K562 (cell line): Measurements from ENCODE around the gene RBM19. TPM values are rescaled to one million over a fixed set of nuclear protein-coding genes. Genes with fewer than 3 reads are reported as not detected.

Experiments used
- ATAC-seq: fragments of 200-7000 bp; cut with Tn5 transposase; 3 replicates; pipeline ENCODE4 v1.9.1; 2020; ENCODE audit warnings: moderate library complexity
- BruUV-seq: library from RNA; stranded (reverse); fragments of 400-500 nt; replicated peaks from 2 replicates; lab custom pipeline; 2021; lab: Mats Ljungman, UMichigan
- CTCF ChIA-PET: fragments of 300-600 bp; formaldehyde crosslinking; extraction: SDS; loops from one replicate; lab custom pipeline; 2021; ENCODE audit warnings: low intra/inter-chr PET ratio; lab: Yijun Ruan, JAX
- POLR2A ChIA-PET: fragments of 300-600, 350-650 bp; sonication (Branson Sonifier 250); formaldehyde crosslinking; extraction: SDS; loops from one replicate; lab custom pipeline; 2021; ENCODE audit warnings: antibody characterized with exemption, inconsistent platforms; lab: Yijun Ruan, JAX
- DNase-seq, 4 experiments: peaks; one replicate each; pipeline versions ENCODE4 v3.0.0 to v3.0.0-alpha.2; 2011 to 2018; ENCODE audit warnings: low spot score in 3 of 4, mixed read lengths in 3 of 4; ENCODE audit errors: extremely low read depth in 1 of 4
- FAIRE-seq: peaks from 2 replicates; lab custom pipeline; 2011; peaks lifted over from hg19 to GRCh38; lab: Jason Lieb, UNC
- H2AFZ ChIP-seq: 2 replicates; pipeline ENCODE4 v1.6.0; 2011; ENCODE audit warnings: low read depth, low read length, control low read depth, inconsistent platforms
- H3K27ac ChIP-seq: fragments of 200-600 bp; 3 replicates; pipeline ENCODE4 v1.8.0; 2011; ENCODE audit warnings: low read depth, mild to moderate bottlenecking, control low read depth, inconsistent platforms, low read length, moderate library complexity, mixed read lengths; ENCODE audit errors: extremely low read depth
- H3K27me3 ChIP-seq, 2 experiments: fragments of 300-600 bp in 1 of 2; 2 replicates in 1 of 2; 3 replicates in 1 of 2; pipeline versions ENCODE4 v1.6.0 to v1.8.0; 2011; ENCODE audit warnings: inconsistent platforms in 2 of 2, low read length in 2 of 2, mild to moderate bottlenecking in 1 of 2, mixed read lengths in 1 of 2, moderate library complexity in 1 of 2; ENCODE audit not compliant: control insufficient read depth in 2 of 2, insufficient read depth in 2 of 2
- H3K36me3 ChIP-seq: fragments of 300-600 bp; 3 replicates; pipeline ENCODE4 v1.8.0; 2011; ENCODE audit warnings: mild to moderate bottlenecking, low read length, inconsistent platforms; ENCODE audit not compliant: control insufficient read depth, insufficient read depth
- H3K4me1 ChIP-seq, 2 experiments: fragments of 200-600 bp in 1 of 2; replicated peaks in 1 of 2; 2 replicates in 1 of 2; 3 replicates in 1 of 2; pipeline versions ENCODE4 v1.5.1 to v1.8.0; 2011; ENCODE audit warnings: inconsistent platforms in 2 of 2, low read length in 2 of 2, mild to moderate bottlenecking in 1 of 2, mixed read lengths in 1 of 2, moderate library complexity in 1 of 2; ENCODE audit not compliant: control insufficient read depth in 2 of 2, insufficient read depth in 2 of 2
- H3K4me2 ChIP-seq: 2 replicates; pipeline ENCODE4 v1.6.1; 2011; ENCODE audit warnings: low read length, control low read depth, inconsistent platforms, mixed read lengths; ENCODE audit not compliant: insufficient read depth
- H3K4me3 ChIP-seq: fragments of 200-600 bp; sonication (generic), shearing (Covaris generic); 2 replicates; pipeline ENCODE4 v1.5.1; 2016; ENCODE audit warnings: control low read depth, inconsistent platforms
- H3K79me2 ChIP-seq: fragments of 200-600 bp; 3 replicates; pipeline ENCODE4 v1.8.0; 2011; ENCODE audit warnings: low read length, inconsistent platforms; ENCODE audit not compliant: control insufficient read depth, insufficient read depth
- H3K9ac ChIP-seq, 2 experiments: 2 replicates each; pipeline versions ENCODE4 v1.6.0 to v1.6.1; 2011; ENCODE audit warnings: low read depth in 2 of 2, low read length in 2 of 2, control low read depth in 1 of 2, inconsistent platforms in 1 of 2, mild to moderate bottlenecking in 1 of 2, mixed read lengths in 1 of 2; ENCODE audit not compliant: insufficient read depth in 1 of 2
- H3K9me1 ChIP-seq: one replicate; pipeline ENCODE4 v1.6.0; 2011; ENCODE audit warnings: inconsistent platforms, mild to moderate bottlenecking, low read length, moderate library complexity; ENCODE audit not compliant: control insufficient read depth, insufficient read depth
- H3K9me3 ChIP-seq: replicated peaks from 2 replicates; pipeline ENCODE4 v1.5.1; 2011; ENCODE audit warnings: low read depth, low read length, inconsistent platforms; ENCODE audit not compliant: control insufficient read depth, insufficient read depth
- H4K20me1 ChIP-seq: replicated peaks from 2 replicates; pipeline ENCODE4 v1.6.1; 2011; ENCODE audit warnings: low read length, inconsistent platforms, mixed read lengths; ENCODE audit not compliant: control insufficient read depth, insufficient read depth
- ADNP ChIP-seq: fragments of 200-800 bp; sonication (Bioruptor generic); IDR thresholded peaks from 2 replicates; pipeline ENCODE4 v1.6.1; 2016; ENCODE audit warnings: missing genetic modification characterization, missing compliant biosample characterization
- BCOR ChIP-seq: fragments of 450-650 bp; IDR thresholded peaks from 2 replicates; pipeline ENCODE4 v1.6.1; 2016
- ILK ChIP-seq: fragments of 450-650 bp; IDR thresholded peaks from 2 replicates; pipeline ENCODE4 v1.6.1; 2016; ENCODE audit warnings: missing genetic modification characterization, low read depth, mild to moderate bottlenecking, missing compliant biosample characterization, moderate library complexity, borderline replicate concordance
- KDM1A ChIP-seq, 2 experiments: fragments of 450-650 bp; IDR thresholded peaks; 2 replicates each; pipeline ENCODE4 v1.6.1; 2016; ENCODE audit warnings: mild to moderate bottlenecking in 2 of 2
- RBM25 ChIP-seq: fragments of 200-400 bp; formaldehyde crosslinking; IDR thresholded peaks from 2 replicates; pipeline ENCODE4 v1.6.1; 2018; ENCODE audit warnings: low read length, low read depth, moderate library complexity; ENCODE audit not compliant: severe bottlenecking
- RCOR1 ChIP-seq, 2 experiments: IDR thresholded peaks; 2 replicates each; pipeline ENCODE4 v1.6.1; 2012; ENCODE audit warnings: low read depth in 2 of 2, low read length in 2 of 2, borderline replicate concordance in 1 of 2, improper control_type of control experiment in 1 of 2
- WGBS: fragments of 100-300 bp; shearing (Covaris generic); methylation state at CpG from one replicate; pipeline ENCODE4 v1.1.6; 2016; ENCODE audit warnings: low coverage, mixed read lengths; ENCODE audit not compliant: insufficient coverage; ENCODE audit errors: missing lambda C conversion rate; 5-methylcytosine and 5-hydroxymethylcytosine counted together
- in situ Hi-C: fragments of 300-500 bp; cut with MboI; formaldehyde crosslinking; loops from 4 replicates; pipeline ENCODE4 v1.15.0; 2018; ENCODE audit warnings: inconsistent platforms, mixed read lengths
- intact Hi-C: fragments of 100-400 bp; cut with micrococcal nuclease; formaldehyde crosslinking; loops from 2 replicates; pipeline ENCODE4 v1.14.2; 2022
- polyA plus RNA-seq, 8 experiments: library from polyadenylated mRNA; depleted of rRNA in 4 of 8; stranded (reverse) in 5 of 8; unstranded in 3 of 8; fragments of >200 nt; fragmentation: Nextera tagmentation in 2 of 8; fragmentation: Illumina TruSeq in 1 of 8; extraction: Ambion mirVana in 2 of 8; extraction: Trizol in 1 of 8; gene quantifications; 2 replicates each; pipeline versions ENCODE4 v1.2.1 to v1.2.3, GENCODE V29; 2011 to 2014; ENCODE audit warnings: inconsistent platforms in 1 of 8, missing spikeins in 1 of 8
- total RNA-seq, 7 experiments: library from RNA; depleted of rRNA in 6 of 7; stranded (reverse); fragments of >200 nt in 6 of 7; fragmentation: Illumina TruSeq in 2 of 7; extraction: Trizol in 2 of 7; gene quantifications; 2 replicates each; pipeline versions ENCODE4 v1.2.1 to v1.2.3, GENCODE V29; 2011 to 2021; ENCODE audit warnings: low replicate concordance in 1 of 7

The RBM19 gene
- total and polyA plus RNA-seq, 9 of the 15 experiments (the other 6 are each of a cell fraction or from before 2014, with no cell fraction given): 16.0 to 58.4 (median 37.9) TPM

DNA sequence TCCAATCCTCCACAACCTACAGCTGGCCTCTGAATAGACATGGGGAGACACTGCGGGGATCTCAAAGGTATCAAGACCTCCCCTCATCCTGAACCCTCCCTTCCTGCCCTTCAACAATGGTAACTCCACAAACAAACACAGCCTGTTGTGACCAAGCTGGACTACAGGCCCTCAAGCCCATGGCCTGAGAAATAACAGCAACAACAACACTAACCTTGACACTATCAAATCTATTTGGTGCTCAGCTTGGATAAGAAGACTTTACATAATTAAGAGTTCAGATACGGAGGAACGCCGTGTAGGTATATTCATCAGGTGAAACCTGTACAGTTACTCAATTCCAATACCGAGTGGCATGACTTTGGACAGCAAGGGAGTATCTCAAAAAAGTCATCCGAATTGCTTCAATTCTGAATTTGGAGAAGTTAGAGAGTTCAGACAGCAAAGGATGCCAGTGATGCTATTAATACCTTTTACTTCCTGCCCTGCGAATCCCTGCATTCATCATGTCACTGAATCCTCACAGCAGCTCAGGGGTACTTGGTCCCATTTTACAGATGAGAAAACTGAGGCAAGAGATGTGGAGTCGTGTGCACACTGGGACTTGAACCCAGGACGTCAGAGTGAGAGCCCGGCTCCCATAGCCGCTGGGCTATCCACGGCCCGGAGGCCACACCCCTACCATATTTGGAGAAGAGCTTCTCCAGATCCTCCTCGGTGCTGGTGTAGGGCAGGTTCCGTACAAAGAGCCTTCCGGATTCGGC, 17.8 kb downstream of the RBM19 start:
- Histone ChIP-seq H3K9ac (no peak overlapping the region), H3K4me2 (no peak overlapping the region), H3K27ac (no peak overlapping the region), H3K4me3 (no peak overlapping the region), H3K4me1 (no peaks in the 10 kb centered on the region), H3K9me3 (no peaks in the 10 kb centered on the region), H4K20me1 (peaks cover 3% of the 10 kb centered on the region; the same call in 1 of the 2 replicates), H3K79me2 (no peaks in the 10 kb centered on the region), H3K36me3 (peaks cover 91% of the 10 kb centered on the region), H3K27me3 (no peaks in the 10 kb centered on the region), H3K9me1 (no peaks in the 10 kb centered on the region), H2AFZ (no peak overlapping the region)
- no peak for ATAC-seq
- FAIRE-seq: no peak
- POLR2A ChIA-PET: interaction anchor here (1.1 kb wide), 1 partner anchor 10 kb away, joined by 3 read pairs; no protein-coding TSS in a partner anchor
- CTCF ChIA-PET: no interaction called here
- no peak for DNase-seq
- TF ChIP-seq KDM1A (IDR thresholded peaks at IDR 0.05) (peak in 1 of 2 experiments; percentile 43; a peak in 2 of 4 replicates), RBM25 (peak; percentile 75), BCOR (peak; percentile 70; the same call in 1 of the 2 replicates), RCOR1 (IDR thresholded peaks at IDR 0.05; ENCODE audit: borderline replicate concordance in 1 of 2, low read depth in 2 of 2, low read length in 2 of 2) (peak in 1 of 2 experiments; percentile 49; a peak in 2 of 4 replicates), ADNP (tag) (peak; percentile 83), ILK (no peak)
- intact Hi-C loops: no loop called here
- BruUV-seq: no TSS peak
- WGBS: 90% methylated on average over 17 of the region's 17 CpGs
- in situ Hi-C loops: no loop called here
